ENCODE data around the gene FBXW7.

Gene FBXW7

DNA sequence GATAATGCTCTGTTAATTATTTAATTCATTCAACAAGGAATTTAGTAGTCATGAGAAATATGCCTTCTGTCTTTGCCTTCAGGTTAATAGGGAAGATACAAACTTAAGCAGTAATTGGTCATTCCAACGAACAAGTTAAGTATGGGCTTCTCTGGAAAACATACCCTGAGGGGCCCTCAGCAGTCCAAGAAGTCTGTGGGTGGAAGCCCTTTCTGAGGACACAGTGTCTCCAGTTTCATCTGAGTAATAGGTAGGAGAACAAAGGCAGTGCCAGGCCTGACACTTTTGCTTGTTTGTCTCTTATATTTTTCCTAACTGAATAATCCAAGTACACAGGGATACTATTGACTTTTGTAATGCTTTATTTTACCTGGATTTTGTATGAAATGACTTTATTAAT is 262.5 kb downstream of the FBXW7 start:
- no peak for DNase-seq

Measured in DMS153 (cell line).